Astrocyte of the spinal cord (primary cell): ENCODE measurements around the gene ACTL6A.

Experiments
- DNase-seq: peaks from one replicate; pipeline ENCODE4 v3.0.0; 2011; ENCODE audit warnings: low read depth, low spot score
- H3K4me3 ChIP-seq: 2 replicates; pipeline ENCODE4 v1.5.1; 2011; ENCODE audit warnings: low read depth, mild to moderate bottlenecking, low read length, moderate library complexity
- in situ Hi-C: cut with HindIII; loops from 2 replicates; pipeline ENCODE4 v1.10.0; 2017; ENCODE audit warnings: low sequenced_read_pairs
- TF ChIP-seq, protein P1 (sequence below): IDR thresholded peaks from 2 replicates; pipeline ENCODE4 v1.5.1; 2012; ENCODE audit warnings: low read depth, mild to moderate bottlenecking, low read length, inconsistent platforms

ACTL6A gene

DNA sequence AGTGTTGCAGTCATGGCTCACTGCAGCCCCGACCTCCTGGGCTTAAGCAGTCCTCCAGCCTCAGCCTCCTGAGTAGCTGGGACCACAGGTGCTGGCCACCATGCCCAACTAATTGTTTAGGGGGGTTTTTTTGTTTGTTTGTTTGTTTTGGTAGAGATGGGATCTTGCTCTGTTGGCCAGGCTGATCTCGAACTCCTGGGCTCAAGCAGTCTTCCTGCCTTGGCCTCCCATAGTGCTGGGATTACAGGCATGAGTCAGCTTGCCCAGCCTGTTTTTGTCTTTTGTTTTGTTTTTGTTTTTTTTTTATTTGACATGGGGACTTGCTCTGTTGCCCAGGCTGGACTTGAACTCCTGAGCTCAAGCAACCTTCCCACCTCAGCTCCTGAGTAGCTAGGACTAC, 59.3 kb downstream of the ACTL6A start:
- in situ Hi-C loops: no loop called here

DNA sequence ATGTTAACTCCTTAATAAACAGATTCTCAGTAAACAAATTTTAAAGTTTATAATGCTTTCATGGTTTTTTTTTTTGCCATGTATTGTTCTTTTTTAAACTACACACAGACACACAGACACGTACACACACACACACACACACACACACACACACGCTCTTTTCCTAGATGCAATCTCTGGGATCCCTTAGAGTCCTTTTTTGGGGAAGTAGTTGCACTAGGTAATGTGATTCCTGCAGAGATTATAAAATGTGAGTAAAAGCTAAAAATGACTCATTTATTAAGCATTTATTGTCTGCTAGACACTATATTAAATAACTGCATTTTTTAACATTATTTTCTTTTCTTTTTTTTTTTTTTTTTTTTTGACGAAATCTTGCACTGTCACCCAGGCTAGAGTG, 61.7 kb downstream of the ACTL6A start:
- in situ Hi-C loops: no loop called here
- no peak for DNase-seq
- TF ChIP-seq, protein P1, sequence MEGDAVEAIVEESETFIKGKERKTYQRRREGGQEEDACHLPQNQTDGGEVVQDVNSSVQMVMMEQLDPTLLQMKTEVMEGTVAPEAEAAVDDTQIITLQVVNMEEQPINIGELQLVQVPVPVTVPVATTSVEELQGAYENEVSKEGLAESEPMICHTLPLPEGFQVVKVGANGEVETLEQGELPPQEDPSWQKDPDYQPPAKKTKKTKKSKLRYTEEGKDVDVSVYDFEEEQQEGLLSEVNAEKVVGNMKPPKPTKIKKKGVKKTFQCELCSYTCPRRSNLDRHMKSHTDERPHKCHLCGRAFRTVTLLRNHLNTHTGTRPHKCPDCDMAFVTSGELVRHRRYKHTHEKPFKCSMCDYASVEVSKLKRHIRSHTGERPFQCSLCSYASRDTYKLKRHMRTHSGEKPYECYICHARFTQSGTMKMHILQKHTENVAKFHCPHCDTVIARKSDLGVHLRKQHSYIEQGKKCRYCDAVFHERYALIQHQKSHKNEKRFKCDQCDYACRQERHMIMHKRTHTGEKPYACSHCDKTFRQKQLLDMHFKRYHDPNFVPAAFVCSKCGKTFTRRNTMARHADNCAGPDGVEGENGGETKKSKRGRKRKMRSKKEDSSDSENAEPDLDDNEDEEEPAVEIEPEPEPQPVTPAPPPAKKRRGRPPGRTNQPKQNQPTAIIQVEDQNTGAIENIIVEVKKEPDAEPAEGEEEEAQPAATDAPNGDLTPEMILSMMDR: no peak

More for the DNA sequence above, 59.3 kb downstream of the ACTL6A start:
- H3K4me3 ChIP-seq: no peak overlapping the region
- no peak for DNase-seq
- TF ChIP-seq, protein P1: no peak

DNA sequence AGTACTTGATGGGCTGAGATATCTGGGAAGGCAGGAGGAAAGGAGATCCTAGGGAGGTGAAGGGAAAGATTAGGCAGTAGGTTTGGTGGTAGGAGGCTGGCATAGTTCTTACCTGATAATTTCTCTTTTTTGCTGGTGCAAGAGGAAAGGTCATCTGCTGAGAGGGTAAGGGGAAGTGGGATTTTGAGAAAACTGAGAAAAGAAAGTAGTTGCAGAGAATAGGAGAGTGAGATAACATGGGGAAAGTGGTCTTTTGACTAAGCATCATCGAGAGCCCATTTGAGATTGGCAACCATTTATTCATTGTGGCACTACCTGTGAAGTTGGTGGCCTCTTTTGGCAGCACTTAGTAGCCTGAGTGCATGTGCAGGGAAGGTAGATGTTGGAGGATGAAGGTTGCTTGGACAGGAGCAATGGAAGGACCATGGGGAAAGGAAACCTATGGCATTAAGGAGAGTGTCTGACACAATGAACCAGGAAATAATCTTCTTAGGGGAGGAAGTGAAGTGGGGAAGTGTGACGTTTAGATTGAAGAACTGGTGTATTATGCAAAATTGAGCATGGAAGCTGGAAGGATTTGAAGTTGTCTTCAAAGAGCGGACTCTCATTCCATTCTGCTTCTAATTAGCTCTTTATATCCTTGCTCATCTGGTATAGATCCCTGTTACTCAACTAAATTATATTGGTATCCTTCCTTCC, 68.2 kb downstream of the ACTL6A start:
- TF ChIP-seq, protein P1: no peak

More for the DNA sequence above, 61.7 kb downstream of the ACTL6A start:
- no peak overlapping the region for H3K4me3 ChIP-seq

More for the DNA sequence above, 68.2 kb downstream of the ACTL6A start:
- no peak overlapping the region for H3K4me3 ChIP-seq
- DNase-seq: no peak
- in situ Hi-C loops: no loop called here
